GM18498 (cell line): Measurements from ENCODE around the gene SHC3.

Experiments
- ATAC-seq: cut with Tn5 transposase; IDR thresholded peaks from one replicate; pipeline ENCODE4 v1.9.1; 2021; ENCODE audit warnings: mild to moderate bottlenecking, moderate library complexity; ENCODE audit not compliant: unreplicated experiment

SHC3 gene

GRCh38 chr9:88991066-88992034 lies 187.3 kb downstream of the SHC3 start, which contains the start of gene S1PR3:
TSS of gene S1PR3 (plus strand) at chr9:88991468. CDS start at chr9:89001201, 9,733 bp downstream.
- ATAC-seq = no peak

DNA sequence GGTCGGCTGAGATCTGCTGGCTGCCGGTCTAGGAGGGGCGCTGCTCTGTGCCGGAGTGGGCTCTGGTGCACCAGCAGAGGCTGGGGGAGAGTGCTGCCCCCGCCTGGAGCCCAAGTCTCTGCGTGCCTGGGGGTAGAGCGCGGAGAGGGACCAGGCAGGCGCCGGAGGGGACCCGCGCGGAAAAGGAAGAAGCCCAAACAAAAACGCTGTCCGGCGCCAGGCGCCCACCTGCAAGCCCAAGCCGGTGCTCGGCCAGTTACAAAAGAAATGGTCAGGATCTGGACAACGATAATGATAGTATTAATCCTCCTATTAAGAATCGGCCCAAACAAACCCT lies 187.9 kb downstream of the SHC3 start:
- no peak for ATAC-seq

DNA sequence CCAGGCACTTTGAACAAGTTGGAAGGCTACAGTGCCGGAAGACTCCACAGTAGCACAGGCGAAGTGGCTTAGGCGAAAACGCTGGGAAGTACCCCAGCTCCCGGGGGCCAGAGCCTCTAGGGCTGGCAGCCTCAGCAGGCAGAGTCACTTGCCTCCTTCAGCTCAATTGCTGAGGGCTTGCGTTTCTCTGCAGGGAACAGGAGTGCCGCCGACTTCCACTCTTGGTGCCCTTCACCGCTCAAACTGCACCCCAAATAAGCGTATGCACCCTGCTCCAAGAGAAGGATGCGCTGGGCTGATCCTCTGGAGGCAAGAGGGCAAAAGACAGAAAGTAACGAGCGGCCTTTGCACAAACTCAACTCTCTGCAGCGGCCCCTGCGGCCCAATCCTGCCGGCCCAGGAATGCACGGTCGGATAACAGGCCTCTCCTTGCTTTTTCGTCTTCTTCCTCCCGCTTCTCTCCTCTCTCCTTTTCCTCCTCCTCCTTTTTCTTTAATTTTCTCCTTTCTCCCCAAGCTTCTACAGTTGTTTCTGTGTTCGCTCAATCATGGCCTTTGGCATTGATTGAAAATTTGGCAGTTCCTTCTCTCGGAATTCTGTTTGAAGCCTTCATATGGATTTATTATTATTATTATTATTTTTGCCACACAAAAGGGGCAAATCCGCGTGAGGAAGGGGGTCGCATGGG lies 188.4 kb downstream of the SHC3 start:
- ATAC-seq = no peak

DNA sequence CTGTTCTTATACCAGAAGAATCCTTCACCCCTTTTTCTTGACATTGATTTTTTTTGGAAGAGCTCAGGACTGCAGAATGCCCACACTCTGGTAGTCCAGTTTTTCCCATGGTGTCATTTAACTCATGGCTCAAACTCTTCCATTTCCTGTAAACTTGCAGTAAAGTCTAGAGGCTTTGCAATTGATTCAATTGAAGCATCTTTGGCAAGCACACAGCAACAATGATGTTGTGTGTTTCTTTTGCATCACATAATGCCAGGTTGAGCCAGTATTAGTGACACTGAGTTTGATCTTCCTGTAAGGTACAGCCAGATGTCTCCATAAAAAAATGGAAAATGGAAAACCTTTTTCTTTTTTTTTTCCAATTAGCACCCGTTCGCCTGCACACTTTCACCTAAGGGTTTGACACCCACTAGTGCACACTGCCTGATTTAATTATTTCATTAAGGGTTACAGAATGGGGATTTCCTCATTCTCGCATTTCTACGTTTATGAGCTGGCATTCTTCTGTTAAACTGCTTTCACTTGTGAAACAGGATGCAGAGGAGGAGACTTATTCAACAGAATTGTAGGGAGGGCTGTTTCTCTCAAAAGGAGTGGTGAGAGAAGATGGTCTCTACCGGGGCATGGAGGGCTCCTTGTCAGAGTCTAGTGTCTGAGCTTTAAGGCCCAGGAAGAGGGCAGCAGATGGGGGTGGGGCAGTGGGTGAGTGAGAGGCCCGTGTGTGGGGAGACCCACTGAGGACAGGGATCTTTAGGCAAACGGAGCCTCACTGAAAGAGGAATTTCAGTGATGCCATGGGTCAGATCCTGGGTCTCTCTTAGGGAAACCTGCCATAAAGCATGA lies 189.6 kb downstream of the SHC3 start:
- ATAC-seq = no peak

- no peak for ATAC-seq
Observed at GRCh38 chr9:88987661-88988060, 191.0 kb downstream of the SHC3 start.

DNA sequence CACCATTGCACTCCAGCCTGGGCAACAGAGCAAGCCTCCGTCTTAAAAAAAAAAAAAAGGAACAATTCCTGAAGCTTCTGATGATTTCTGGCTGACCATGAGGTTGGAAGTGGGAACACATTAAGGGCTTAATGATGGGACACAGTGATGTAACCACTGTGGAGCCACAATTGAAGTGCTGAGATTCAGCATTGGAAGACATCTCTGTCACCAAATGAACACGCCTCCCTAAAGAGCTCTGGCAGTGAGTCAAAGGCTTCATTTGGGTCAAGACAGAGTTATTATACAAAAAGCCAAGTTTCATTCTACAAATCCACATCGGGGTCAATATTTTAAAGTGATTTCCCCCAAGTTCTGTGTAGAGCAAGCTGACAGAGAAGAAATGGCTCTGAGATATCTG lies 191.8 kb downstream of the SHC3 start:
- no peak for ATAC-seq

DNA sequence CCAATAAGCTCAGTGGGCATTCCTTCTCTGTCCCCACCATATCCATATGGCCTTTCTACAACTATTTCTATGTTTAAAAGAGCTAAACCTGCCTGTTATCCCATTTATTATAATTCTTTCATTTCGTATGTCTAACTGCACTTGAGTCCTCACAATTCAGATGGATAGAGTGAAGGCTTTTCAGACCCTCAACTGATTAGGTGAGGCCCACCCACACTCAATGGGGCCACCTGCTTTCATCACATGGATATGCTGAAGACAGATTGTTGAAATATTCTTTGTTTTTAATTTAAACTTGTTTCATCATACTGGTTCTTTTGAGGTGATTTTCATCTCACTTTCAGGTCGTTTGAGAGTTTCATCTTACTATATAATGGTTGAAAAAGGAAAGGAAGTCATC lies 193.0 kb downstream of the SHC3 start:
- ATAC-seq = no peak

DNA sequence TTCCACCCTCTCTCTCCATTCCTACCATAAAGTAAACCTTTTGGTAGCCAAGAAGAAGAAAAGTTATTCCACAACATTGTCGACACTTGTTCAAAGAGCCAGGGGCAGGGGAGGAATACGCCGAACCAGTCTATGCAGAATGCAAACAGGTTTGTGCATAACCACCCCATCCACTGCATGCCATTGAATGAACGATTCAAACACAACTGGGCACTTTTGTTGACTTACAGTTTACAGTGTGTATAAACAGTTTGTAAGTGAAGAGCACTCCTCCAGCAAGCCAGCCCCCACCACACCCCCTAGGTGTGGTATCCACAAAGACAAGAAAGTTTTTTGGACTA lies 194.1 kb downstream of the SHC3 start:
- ATAC-seq = no peak

DNA sequence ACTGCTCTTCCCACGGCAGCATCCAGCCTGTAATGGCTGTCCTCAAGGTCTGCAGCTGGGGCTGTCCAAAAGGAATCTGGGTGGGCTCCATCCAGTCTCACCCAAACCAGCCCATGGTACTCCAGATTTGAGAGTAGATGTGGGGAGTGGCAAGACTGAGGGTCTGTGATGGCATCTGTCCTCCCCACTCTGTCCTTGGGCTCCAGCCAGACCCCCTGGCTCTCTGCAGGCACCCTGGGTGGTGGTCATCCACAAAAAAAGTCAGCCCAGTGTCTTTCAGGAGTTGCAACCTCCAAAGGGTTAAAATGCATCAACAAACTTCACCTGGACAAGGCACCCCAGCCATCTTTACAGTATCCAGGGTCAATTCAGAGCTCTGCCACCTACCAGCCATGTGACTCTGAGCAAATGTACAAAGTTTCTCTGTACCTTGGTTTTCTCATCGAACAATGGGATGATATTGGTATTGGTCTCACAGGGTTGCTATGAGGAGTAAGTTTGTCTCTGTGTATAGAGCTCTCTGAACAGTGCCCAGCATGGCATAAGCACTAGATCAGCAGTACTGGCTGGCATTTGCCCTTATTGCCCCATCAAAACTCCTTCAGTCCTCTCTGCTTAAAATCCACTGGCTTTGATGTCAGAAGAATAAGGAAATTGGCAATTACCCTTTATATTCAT lies 194.6 kb downstream of the SHC3 start:
- ATAC-seq = no peak

DNA sequence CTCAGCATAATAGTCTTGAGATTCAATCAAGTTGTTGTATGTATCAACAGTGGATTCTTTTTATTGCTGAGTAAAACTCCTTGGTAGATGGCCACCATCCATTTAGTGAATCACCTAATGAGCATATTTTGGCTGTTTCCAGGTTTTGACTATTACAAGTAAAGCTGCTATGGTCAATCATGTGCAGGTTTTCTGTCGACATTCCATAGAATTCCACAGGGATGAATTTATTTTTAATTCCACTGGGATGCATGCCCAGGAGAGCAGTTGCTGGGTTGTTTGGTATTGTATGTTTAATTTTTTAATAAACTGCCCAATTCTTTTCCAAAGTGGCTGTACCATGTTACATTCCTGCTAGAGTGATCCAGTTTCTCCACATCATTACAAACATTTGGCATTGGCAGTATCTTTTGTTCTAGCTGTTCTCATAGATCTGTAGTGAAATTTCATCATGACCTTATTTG lies 197.8 kb downstream of the SHC3 start:
- ATAC-seq = no peak

DNA sequence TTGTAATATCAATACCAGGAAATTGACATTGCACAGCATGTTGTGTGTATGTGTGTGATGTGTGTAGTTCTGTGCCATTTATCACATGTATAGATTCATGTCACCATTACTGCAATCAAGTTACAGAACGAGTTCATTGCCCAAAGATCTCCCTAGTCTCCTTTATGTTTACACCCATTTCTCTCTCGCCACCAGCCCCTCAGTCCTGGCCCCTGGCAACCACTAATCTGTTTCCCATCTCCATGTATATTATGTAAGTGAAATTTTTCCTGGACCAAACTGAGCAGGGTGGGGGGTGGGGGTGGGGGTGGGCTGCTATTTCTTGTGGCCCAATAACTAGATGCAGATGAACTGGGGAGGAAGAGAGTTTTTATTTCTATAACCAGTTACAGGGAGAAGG lies 198.8 kb downstream of the SHC3 start:
- ATAC-seq = no peak

DNA sequence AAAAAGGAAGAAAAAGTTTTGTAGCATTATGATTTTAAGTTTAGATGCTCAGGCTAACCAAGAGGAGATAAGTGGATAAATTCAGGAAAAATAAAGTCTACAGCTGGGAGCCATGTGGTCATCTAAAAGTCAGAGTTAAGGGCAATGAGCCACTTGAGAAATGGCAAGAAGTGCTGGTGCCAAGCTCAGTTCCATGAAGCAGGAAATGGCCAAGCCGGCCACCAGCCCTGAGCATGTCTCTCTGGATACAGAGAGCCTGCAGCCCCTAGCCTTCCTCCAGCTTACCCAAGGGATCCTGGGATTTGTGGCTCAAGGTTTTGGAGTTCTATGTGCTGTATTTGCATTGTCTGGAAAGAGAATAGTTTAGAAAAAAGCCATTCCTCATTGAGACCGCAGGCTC lies 199.6 kb downstream of the SHC3 start:
- ATAC-seq = no peak

DNA sequence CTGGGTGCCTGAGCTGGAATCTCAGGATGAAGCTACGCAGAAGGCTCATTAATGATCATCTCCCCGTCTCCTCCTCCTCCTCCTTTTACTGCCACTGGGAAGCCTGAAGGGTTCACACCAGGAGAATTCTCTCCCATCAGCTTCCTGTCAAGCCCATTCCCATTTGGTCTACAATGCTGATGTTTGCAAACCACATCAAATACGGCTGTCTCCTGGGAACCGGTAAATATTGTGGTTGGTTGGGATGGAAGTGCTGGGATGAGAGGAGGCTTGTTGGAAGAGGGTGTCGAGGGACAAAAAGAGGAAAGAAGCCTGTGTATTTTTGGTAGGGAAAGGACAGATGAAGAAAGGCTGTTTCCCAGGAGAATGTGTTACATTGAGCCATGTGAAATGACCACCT lies 200.6 kb downstream of the SHC3 start:
- ATAC-seq = no peak

DNA sequence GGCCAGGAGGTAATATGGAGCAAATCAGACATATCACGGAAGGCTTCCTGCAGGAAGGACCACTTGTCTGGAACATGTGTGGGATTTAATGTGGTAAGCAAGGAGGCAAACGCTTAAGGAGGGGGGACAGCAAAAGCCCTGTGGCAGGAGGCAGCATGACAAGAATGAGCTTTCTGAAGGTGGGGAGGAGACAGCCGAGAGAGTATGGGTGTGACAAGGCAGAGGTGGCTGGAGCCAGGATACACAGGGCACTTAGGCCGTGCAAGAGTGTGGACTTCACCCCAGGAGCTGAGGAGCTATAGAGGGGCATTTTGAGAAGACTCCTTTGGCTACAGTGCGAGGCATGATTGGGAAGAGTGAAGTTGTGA lies 201.7 kb downstream of the SHC3 start:
- no peak for ATAC-seq

GRCh38 chr9:88975966-88976889 lies 202.4 kb downstream of the SHC3 start:
- no peak for ATAC-seq

- ATAC-seq = no peak
Observed at GRCh38 chr9:88974641-88975040, 204.0 kb downstream of the SHC3 start.

DNA sequence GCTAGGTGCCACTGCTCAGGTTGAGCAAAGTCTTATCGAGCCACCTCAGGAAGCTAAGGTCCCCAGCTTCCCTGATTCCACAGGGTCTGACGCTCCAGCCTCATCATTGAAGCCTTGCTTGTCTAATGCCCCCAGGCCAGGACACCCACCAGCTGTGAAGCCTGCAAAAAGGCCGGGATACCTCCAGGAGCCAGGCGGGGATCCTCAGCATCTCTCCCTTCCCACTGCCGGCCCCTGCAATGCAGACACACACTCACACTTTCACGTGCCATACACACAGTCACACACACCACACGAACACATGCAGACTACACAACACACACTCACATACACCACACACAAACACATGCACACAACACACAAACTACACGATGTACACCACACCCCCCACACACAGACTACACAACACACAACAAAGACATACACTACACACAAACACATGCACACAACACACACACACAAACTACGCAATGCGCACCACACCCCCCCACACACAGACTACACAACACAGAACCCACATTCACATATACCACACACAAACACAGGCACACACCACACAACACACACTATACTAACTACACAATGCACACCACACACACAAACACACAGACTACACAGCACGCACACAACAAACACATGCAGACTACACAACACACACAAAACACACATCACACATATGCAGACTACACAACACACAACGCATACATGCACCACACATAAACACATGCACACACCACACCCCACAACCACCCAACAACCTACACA lies 205.2 kb downstream of the SHC3 start:
- ATAC-seq = no peak

GRCh38 chr9:88972401-88972800 lies 206.2 kb downstream of the SHC3 start:
- ATAC-seq = no peak
